HG02852 (cell line): Measurements from ENCODE around the gene NRL.
A peak's percentile ranks its signal among the peaks of the same experiment; 100 is the strongest.
"Not testable (repeated sequence)": the region's sequence is repeated elsewhere in the genome, so short reads cannot be mapped to it uniquely, and the experiment has no call there.

ENCODE experiments used
- ATAC-seq: cut with Tn5 transposase; IDR thresholded peaks from one replicate; pipeline ENCODE4 v1.9.1; 2021; ENCODE audit warnings: mild to moderate bottlenecking, moderate library complexity; ENCODE audit not compliant: unreplicated experiment

Gene NRL

GRCh38 chr14:24054646-24055045, 60.1 kb downstream of the NRL start:
- ATAC-seq: no peak

DNA sequence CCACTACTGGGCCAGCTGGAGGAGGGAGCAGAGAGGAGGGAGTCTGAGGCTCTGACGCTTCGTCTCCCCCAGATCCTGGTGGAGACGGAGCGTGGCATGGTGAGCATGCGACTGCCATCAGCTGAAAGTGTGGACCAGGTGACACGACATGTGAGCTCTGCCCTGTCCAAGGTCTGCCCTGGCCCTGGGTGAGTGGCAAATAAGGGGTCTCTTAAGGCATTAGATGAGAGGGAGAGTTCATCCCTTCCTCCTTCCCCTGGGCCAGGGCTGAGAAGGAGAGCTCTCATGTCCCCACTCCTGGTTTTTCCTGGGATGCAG, 60.5 kb downstream of the NRL start:
- no peak for ATAC-seq

DNA sequence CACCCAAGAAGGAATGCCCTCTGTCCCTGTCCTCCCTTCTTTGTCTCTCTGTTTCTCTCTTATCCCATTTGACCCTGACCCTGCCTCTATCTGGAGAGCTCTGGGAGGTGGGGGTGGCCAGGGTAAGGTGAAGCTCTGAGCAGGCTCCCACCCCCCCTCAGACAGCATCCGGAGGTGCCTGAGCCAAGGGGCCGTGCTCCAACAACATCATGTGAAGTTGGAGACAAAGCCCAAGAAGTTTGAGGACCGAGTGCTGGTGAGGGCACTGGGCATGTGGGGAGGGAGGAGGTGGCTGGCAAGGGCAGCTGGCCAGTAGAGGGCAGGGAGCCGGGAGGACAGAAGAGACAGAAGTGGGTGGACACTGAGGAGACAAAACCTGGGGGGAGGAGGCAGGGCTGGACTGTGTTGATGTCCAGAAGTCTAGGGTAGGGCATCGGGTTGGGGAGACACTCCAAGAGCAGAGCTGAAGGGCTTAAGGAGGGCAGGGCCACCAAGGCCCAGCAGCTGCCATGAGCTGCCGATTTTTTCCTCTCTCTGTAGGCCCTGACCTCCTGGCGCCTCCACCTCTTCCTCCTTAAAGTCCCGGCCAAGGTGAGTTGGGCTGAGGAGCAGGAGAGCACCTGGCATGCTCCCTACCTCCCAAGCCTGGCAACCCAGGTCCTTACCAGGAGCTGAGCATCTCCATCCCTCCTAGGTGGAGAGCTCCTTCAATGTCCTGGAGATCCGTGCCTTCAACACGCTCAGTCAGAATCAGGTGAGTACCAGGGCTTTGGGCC, 61.0 kb downstream of the NRL start:
- no peak for ATAC-seq

GRCh38 chr14:24052656-24053547, 61.8 kb downstream of the NRL start:
- ATAC-seq: no peak

DNA sequence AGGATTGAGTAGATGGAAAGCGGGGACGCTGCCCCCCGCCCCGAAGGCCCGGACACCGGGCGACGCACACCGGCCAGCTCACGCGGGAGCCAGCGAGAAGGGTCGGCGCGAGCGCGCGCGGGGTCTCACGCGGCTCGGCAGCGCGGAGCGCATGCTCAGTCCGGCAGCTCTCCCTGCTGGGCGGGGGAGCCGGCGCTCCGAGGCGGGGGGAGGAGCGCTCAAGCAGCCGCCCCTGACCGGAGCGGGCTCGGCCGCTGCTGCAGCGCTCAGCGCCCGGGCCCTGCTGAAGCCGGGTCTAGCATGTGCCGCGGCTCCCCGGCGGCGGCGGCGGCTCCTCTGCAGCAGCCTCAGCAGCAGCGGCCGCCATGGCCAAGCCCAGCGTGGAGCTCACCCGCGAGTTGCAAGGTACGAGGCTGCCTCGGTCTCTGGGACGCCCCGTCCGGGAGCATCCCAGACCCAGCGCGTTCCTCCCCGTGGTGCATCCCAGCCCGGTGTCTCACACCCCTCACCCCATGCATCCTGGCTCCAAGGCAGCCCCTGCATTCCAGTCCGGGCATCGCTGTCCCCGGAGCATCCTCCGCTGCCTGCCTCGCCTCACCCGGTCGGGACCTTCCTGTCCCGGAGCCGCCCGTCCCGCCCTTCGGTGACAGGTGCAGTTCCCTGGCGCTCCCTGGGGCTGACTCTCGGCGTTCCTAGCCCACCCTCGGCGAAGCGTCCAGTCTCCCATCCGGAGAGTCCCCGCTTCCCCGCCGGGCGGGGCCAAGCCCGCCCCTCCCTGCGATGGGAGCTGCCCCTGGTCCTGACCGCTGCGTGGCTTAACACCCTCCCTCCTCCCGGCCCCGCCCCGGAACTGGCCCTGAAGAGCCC, 62.7 kb downstream of the NRL start, which contains the start of gene CARMIL3:
Gene CARMIL3 (plus strand): TSS at position 221 of the 867 bp plus-strand sequence. CDS start 145 bp downstream, at position 366.
- peak; percentile 78 for ATAC-seq

GRCh38 chr14:24051176-24051788, 63.5 kb downstream of the NRL start:
- ATAC-seq: peak; percentile 17

DNA sequence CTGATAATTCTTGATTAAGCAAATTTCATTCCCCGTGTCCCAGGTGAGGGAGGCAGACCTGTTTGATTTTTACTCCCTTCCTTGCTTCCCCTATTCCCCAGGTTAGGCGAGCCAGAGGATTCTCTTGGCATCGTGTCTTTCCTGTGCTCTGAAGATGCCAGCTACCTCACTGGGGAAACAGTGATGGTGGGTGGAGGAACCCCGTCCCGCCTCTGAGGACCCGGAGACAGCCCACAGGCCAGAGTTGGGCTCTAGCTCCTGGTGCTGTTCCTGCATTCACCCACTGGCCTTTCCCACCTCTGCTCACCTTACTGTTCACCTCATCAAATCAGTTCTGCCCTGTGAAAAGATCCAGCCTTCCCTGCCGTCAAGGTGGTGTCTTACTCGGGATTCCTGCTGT, 64.0 kb downstream of the NRL start:
- not testable (repeated sequence) for ATAC-seq

DNA sequence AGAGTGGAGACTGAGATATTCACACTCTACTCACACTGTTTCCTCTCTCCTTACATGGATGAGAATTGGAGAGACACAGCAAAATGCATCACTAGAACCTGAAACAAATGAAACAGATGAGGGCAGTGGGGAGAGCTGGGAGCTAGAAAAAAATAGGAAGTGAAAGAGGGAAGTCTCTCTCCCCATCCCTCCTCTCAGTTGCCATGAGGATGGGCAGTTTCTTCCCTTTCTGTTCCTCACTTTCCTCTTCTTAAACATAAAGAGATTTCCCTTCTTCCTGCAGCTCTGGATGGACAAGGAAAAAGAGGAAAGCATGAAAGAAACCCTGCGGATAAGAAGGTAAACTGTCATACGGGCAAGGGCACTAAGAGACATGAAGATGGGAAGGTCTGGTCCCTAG, 65.7 kb downstream of the NRL start:
- not testable (repeated sequence) for ATAC-seq

GRCh38 chr14:24042746-24043145, 72.0 kb downstream of the NRL start:
- no peak for ATAC-seq

DNA sequence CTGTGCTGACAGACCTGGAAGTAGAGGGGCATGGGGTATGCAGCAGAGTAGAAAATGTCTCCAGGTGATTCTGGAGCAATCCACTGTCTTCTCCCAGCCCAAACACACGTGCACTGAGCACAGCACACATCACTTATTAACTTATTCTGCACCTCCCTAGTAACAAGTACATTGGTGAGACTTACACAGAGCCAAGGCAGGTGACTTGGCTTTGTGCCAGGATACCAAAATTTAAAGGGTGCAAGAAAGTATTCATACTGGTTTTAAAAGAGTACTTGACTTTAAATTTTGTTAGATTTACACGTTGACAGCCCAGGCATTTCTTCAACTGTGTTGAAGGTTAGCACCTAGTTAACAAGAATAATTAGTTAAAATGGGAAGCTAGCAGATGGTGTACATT, 74.1 kb downstream of the NRL start:
- no peak for ATAC-seq

DNA sequence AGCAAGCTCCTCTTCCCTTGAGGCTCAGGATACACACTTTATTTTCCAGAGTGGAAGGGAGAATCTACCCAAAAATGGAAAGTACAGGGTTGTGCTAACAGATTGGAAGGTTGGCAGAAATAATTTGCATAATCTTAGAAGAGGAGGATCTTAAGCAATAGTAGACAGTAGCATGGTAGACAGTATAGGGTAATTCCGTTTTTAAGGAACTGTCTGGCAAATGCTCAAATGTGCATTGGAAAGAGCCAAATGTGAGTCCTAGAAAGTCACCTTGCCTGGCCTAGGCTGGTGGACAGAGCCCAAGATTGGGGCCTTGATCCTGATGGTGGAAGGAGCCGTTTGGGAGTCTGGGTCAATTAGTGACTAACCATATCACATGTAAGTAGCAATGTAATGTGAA, 76.1 kb downstream of the NRL start:
- no peak for ATAC-seq

DNA sequence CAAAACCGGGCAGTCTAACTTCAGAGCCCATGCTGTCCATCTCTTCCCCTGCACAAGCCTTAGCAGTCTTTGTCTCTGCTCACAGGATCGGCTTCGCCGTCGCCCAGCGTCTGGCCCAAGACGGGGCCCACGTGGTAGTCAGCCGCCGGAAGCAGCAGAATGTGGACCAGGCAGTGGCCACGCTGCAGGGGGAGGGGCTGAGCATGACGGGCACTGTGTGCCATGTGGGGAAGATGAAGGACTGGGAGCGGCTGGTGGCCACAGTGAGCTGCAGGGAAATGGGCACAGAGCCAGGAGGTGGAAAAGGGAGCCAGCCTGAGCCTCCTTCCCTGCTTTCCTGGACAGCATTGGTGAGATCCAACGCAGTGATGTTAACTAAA, 77.1 kb downstream of the NRL start:
- ATAC-seq: no peak

- not testable (repeated sequence) for ATAC-seq
Observed at GRCh38 chr14:24036963-24037657, 77.6 kb downstream of the NRL start.

DNA sequence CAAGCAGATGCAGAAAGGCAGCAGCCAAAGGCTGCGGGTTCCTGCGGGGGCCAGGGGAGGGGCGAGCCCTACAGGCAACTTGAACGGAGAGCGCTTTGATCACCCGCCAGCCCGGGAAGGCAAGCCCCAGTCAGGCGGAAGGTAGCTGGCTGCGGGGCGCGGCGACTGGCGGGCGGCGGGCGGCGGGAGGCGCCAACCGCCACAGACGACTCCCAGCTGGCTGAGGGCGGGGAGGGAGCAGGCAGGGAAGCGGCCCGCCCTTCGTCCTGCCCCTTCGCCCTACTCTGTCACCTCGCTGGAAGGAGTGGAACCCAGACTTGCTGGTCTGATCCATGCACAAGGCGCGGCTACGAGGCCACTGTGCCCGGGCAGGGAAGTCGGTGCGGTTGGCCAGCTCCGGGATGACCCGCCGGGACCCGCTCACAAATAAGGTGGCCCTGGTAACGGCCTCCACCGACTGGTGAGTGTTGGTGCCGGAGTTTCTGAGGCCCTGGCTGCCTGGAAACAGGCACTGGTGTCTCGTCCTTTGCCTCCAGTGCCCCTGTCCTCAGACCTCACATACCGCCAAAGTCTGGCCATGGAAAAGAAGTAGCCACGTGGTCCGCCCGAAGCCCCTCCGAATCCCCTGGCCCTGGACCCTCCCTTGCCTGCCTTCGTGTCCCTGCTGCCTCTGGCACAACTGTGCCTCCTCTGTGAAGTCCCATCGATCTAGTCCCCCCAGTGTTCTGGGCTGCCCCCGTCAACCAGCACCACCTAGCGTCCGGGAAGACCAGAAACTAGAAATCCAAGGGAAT, 78.4 kb downstream of the NRL start:
- peak; percentile 62 for ATAC-seq

DNA sequence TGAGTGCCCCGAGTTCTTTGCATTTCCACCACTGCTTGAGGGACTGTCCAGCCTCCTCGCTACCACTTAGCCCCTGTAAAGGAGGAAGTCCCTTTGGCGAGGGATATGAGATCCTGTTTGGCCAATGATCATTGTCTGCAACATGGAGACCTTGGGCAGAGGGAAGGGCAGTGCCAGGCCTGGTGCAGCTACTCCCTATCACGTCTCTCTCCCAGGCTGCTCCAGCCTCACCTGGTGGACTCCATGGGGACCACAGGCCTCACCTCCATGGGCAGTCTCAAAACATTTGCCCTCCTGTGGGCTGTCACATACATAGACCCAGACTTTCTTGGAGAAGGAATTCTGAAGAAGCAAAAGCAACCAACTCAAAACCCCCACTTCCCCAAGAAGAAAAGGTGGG, 79.0 kb downstream of the NRL start:
- peak; percentile 18 for ATAC-seq

- ATAC-seq: no peak
Observed at GRCh38 chr14:24032727-24033418, 81.9 kb downstream of the NRL start.

GRCh38 chr14:24031331-24031730, 83.4 kb downstream of the NRL start:
- not testable (repeated sequence) for ATAC-seq

DNA sequence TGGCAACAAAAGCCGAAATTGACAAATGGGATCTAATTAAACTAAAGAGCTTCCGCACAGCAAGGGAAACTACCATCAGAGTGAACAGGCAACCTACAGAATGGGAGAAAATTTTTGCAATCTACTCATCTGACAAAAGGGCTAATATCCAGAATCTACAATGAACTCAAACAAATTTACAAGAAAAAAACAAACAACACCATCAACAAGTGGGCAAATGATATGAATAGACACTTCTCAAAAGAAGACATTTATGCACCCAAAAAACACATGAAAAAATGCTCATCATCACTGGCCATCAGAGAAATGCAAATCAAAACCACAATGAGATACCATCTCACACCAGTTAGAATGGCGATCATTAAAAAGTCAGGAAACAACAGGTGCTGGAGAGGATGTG, 85.1 kb downstream of the NRL start:
- not testable (repeated sequence) for ATAC-seq
